22Rv1 (cell line): Measurements from ENCODE around the gene NAV2.

ENCODE experiments used
- H3K27ac ChIP-seq: fragments of 450-650 bp; 2 replicates; pipeline ENCODE4 v1.5.1; 2017
- CTCF ChIP-seq: fragments of 450-650 bp; IDR thresholded peaks from 2 replicates; pipeline ENCODE4 v1.5.1; 2017; ENCODE audit warnings: mild to moderate bottlenecking
- ZFX ChIP-seq: fragments of 450-650 bp; IDR thresholded peaks from 2 replicates; pipeline ENCODE4 v1.6.1; 2017; ENCODE audit warnings: antibody characterized with exemption, borderline replicate concordance

Gene NAV2

GRCh38 chr11:20060647-20061205, 348.1 kb downstream of the NAV2 start:
- TF ChIP-seq ZFX, result no peak
- no peak for TF ChIP-seq CTCF

GRCh38 chr11:20061776-20062175, 349.1 kb downstream of the NAV2 start:
- TF ChIP-seq CTCF (no peak), ZFX (no peak)
- no peak overlapping the region for H3K27ac ChIP-seq

More at GRCh38 chr11:20060647-20061205, 348.1 kb downstream of the NAV2 start:
- no peak overlapping the region for H3K27ac ChIP-seq

- no peak for TF ChIP-seq ZFX
- no peak for TF ChIP-seq CTCF
- no peak overlapping the region for H3K27ac ChIP-seq
Measured at GRCh38 chr11:20064961-20065405, 352.3 kb downstream of the NAV2 start.

GRCh38 chr11:20065406-20065805, 352.8 kb downstream of the NAV2 start:
- no peak for TF ChIP-seq CTCF
- no peak for TF ChIP-seq ZFX
- H3K27ac ChIP-seq, result no peak overlapping the region

GRCh38 chr11:20066013-20066782, 353.6 kb downstream of the NAV2 start:
- no peak for TF ChIP-seq CTCF
- no peak overlapping the region for H3K27ac ChIP-seq

GRCh38 chr11:20066783-20067156, 354.1 kb downstream of the NAV2 start:
- H3K27ac ChIP-seq, result no peak overlapping the region
- TF ChIP-seq CTCF (no peak), ZFX (no peak)

- H3K27ac ChIP-seq, result no peak overlapping the region
- TF ChIP-seq ZFX (no peak), CTCF (no peak)
Measured at GRCh38 chr11:20067665-20068064, 355.0 kb downstream of the NAV2 start.
